GM19324 (cell line): ENCODE data around the gene ANKRD33B.
"Not testable (repeated sequence)": the region's sequence is repeated elsewhere in the genome, so short reads cannot be mapped to it uniquely, and the experiment has no call there.

Source experiments
- ATAC-seq: cut with Tn5 transposase; IDR thresholded peaks from one replicate; pipeline ENCODE4 v1.9.1; 2021; ENCODE audit warnings: mild to moderate bottlenecking, moderate library complexity; ENCODE audit not compliant: unreplicated experiment, low FRiP score

The ANKRD33B gene

GRCh38 chr5:10563945-10564837 lies at the start of gene ANKRD33B:
Gene ANKRD33B (plus strand): TSS chr5:10564070. CDS start chr5:10564468, 398 bp downstream.
- ATAC-seq, result peak; percentile 76

GRCh38 chr5:10514572-10514971 lies 49.3 kb upstream of the ANKRD33B start:
- ATAC-seq, result not testable (repeated sequence)

DNA sequence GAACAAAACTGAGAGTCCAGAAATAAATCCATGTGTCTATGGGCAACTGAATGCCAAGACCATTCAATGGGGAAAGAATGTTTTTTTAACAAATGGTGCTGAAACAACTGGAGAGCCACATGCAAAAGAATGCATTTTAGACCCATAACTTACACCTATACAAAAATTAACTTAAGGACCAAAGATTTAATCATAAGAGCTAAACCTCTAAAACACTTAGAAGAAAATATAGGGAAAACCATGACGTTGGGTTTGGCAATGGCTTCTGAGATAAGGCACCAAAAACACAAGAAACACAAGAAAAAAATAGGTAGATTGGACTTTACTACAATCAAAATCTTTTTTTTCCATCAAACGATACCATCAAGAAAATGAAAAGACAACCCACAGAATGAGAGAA lies 48.4 kb upstream of the ANKRD33B start:
- ATAC-seq, result no peak

DNA sequence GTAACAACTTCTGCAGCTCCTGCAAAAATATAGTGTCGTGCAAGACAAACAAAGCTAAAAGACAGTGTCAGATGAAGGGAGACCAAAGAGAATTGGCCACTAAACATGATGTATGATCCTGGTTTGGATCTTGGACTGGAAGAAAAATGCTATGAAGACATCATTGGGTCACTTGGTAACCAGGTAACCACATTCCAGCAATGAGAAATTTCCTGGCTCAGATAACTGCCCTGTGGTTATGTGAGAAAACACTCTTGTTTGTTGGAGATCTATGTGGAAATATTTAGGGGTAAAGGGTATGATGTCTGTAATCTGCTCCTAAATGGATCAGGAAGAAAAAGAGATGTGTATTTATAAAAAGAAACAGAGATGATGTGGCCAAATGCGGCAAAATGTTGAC lies 45.5 kb upstream of the ANKRD33B start:
- ATAC-seq, result no peak

- ATAC-seq, result no peak
Measured at GRCh38 chr5:10519729-10520128, 44.1 kb upstream of the ANKRD33B start.

DNA sequence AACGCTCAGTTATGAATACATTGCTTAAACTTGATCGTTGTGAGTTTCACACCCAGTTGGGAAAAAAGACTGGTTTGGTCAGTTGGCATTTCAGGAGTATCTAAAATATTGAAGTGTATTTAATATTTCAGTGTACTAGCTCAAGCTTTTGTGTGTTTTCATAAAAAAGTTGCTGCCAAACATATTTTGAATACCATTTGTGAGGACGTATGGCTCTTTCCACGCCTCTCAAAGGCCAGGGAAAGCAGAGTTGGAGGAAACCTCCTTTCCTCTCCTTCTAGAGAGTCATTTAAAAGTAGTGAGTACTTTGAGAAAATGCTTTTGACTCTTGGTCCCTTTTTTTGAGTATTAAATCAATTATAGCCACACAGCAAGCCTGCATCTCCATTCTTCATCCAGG lies 43.2 kb upstream of the ANKRD33B start:
- no peak for ATAC-seq

DNA sequence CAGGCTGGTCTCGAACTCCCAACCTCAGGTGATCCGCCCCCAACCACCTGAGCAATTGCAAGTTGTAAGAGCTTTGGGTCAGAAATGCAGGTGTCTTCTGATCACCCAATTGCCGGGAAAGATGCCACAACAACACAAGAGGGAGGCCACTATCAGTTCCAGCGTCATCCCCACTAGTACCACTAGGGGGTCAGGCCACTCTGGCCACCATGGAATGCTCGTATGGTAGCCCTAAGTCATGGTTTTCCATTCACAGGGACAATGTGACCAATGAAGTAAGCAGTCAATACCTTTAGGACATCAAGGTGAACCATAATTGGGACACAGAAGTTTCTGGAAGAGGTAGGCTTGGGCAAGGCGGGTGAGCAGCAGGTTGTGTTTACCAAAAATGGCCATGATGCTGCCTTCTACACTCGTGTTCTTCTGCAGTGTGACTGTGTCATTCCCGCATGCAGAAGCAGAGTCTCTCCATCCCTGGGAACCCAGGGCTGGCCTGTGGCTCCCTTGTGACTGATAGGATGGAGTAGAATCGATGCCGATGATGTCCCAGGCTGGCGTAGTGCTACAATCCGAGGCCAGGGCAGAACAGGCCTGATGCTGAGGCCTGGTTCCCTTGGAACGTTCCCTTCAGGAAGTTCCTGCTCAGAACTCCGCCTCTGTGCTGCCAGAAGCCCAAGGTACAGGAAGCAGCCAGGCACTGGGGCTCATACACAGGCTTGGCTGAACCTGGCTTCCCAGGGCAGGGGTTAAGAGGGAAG lies 42.2 kb upstream of the ANKRD33B start:
- ATAC-seq, result no peak

DNA sequence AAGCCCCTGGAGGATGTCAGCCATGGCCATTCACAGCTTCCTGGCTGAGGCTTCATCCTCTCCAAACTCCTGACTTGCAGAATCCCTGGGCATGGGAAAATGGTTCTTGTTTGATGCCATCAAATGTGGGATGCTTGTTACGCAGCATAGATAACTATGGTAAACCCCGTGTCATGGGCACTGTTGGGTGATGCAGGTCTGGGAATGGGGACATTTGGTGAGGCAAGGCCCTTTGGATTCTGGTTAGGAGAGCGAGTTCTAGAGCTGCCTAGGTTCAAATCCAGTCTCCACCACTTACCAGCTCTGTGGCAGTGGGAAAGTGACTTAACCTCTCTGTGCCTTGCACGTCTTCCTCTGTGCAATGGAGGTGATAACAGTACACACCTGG lies 41.7 kb upstream of the ANKRD33B start:
- ATAC-seq, result no peak

GRCh38 chr5:10524376-10525123 lies 39.3 kb upstream of the ANKRD33B start:
- ATAC-seq, result no peak

- peak; percentile 60 for ATAC-seq
Measured at GRCh38 chr5:10525124-10525495, 38.8 kb upstream of the ANKRD33B start.

DNA sequence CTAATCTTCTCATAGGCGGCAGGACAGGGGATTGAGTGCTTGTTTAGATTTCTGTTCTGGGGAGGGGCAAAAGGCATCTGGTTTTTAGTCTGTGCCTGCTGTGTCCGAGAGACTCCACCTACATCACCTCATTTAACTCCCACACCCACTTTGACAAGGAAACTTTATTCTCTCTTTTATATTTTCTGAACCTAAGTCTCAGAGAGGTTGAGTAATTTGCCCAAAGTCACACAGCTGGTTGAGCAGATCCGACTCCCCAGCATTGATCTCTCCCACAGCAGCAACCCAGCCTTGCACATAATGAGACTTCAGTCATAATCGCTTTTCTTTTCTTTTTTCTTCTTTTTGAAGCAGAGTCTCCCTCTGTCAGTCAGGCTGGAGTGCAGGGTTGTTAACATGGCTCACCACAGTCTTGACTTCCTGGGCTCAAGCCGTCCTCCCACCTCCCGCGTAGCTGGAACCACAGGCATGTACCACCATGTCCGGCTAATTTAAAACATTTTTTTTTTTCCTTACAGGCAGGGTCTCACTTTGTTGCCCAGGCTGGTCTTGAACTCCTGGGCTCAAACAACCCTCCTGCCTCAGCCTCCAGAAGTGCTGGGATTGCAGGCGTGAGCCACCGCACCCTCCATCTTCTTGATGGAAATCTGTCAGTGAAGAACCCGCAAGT lies 36.5 kb upstream of the ANKRD33B start:
- no peak for ATAC-seq

GRCh38 chr5:10528056-10528816 lies 35.6 kb upstream of the ANKRD33B start:
- no peak for ATAC-seq

- ATAC-seq, result no peak
Measured at GRCh38 chr5:10528827-10529226, 35.0 kb upstream of the ANKRD33B start.

GRCh38 chr5:10530601-10531320 lies 33.1 kb upstream of the ANKRD33B start:
- ATAC-seq, result no peak

DNA sequence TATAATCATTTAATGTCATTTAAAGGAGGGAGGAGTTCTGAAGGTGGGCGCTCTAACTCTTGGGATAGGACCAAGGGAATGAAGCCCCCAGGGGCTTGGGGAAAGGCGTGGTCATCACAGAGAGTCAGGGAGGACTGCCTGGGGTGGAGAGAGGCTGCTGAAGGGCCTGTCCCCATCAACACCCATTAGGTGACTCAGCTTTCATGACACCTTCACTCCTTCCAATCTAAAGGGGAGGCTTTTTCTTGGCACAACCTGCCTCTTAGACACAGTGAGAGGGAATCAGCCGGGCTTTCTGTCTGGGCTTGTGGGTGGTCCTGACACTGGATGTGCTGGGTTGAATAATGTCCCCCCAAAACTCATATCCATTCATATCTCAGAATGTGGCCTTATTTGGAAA lies 31.4 kb upstream of the ANKRD33B start:
- ATAC-seq, result no peak

GRCh38 chr5:10533226-10533625 lies 30.6 kb upstream of the ANKRD33B start:
- no peak for ATAC-seq

DNA sequence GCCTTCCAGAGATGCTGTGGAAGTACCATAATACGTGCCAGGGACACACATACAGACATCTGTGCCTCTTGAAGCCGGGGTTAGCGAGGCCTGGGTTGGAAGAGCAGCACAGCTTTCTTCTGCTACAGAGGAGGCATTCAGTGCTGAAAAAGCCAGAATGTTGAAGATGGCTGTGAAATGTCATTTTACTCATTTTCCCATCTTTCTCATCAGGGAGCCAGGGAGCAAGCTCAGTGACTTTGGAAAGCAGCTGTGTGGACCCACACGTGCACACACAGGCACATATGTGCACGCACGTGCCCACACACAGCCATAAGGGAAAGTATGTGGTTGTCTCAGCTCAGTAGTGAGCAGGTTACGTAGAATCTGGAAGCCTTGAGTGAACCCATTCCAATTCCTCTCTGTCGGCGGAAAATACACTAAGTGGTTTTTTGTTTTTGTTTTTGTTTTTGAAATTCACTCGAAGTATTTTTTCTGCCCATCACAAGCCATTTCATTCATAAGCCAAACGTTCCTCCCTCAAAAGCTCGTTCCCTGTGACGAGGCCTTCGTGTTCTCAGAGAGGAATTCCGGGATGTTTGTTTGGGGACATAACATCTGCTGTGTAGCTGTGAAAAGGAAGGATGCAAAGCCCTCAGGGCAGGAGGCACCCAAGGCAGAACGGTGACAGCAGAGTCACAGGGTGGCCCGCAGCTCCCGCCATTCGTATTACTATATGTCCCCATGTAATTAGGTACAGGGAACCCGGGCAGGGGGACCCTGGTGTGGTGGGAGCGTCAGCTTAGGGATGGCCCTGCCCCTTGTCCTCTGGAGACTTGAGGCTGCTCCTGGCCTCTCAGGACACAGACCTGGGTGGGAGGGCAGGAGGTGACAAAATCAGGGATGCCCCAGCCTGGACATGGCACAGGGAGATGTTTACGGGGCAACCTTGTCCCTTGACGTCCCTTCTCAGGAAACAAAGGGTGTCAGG lies 29.0 kb upstream of the ANKRD33B start:
- no peak for ATAC-seq

DNA sequence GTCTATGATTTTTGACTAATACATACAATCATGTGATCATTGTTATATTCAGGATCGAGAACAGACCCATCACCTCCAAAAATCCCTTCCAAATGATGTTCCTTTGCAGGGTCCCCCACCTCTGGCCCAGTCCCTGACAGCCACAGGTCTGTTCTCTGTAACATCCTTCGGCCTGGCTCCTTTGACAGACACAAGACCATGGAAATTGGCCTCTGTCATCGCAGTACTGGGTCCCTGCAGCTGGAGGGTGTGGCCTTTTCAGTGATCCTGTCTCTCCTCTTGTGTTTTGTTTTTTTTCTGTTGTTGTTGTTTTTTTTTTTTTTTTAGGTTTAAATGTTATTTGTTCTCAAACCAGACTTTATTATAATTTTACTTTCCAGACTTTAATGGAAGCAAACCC lies 27.4 kb upstream of the ANKRD33B start:
- ATAC-seq, result no peak
